HEK293 (cell line): ENCODE data around the gene SECTM1.

ENCODE experiments used
- CTCF ChIA-PET: fragments of 350-600 bp; formaldehyde crosslinking; extraction: SDS; loops from one replicate; lab custom pipeline; 2021; ENCODE audit warnings: antibody characterized with exemption; lab: Yijun Ruan, JAX
- POLR2A ChIA-PET: fragments of 300-600 bp; formaldehyde crosslinking; extraction: SDS; loops from one replicate; lab custom pipeline; 2020; ENCODE audit warnings: antibody characterized with exemption, inconsistent platforms; lab: Yijun Ruan, JAX
- H3K27ac ChIP-seq: fragments of 200-500 bp; sonication (Bioruptor generic); 2 replicates; pipeline ENCODE4 v1.5.1; 2014; ENCODE audit warnings: low read depth, low read length, control low read depth, inconsistent platforms; ENCODE audit errors: extremely low read depth
- H3K36me3 ChIP-seq, 2 experiments: fragments of 200-500 bp in 1 of 2; sonication (Bioruptor generic) in 1 of 2; 1 replicate in 1 of 2; 2 replicates in 1 of 2; pipeline ENCODE4 v1.5.1; 2014 to 2017; ENCODE audit warnings: inconsistent platforms in 2 of 2, low read length in 2 of 2; ENCODE audit not compliant: control insufficient read depth in 2 of 2, insufficient read depth in 1 of 2
- H3K4me1 ChIP-seq: fragments of 200-500 bp; sonication (Bioruptor generic); 2 replicates; pipeline ENCODE4 v1.5.1; 2014; ENCODE audit warnings: mild to moderate bottlenecking, low read length, inconsistent platforms; ENCODE audit not compliant: control insufficient read depth, insufficient read depth
- H3K4me3 ChIP-seq: 2 replicates; pipeline ENCODE4 v1.5.1; 2011; ENCODE audit warnings: low read depth, mild to moderate bottlenecking, control low read depth, low read length, moderate library complexity
- H3K9me3 ChIP-seq: fragments of 200-500 bp; sonication (Bioruptor generic); 2 replicates; pipeline ENCODE4 v1.5.1; 2014; ENCODE audit warnings: low read depth, low read length, inconsistent platforms; ENCODE audit not compliant: control insufficient read depth, insufficient read depth
- BCL11B ChIP-seq: fragments of 450-650 bp; formaldehyde crosslinking; IDR thresholded peaks from 2 replicates; pipeline ENCODE4 v1.5.1; 2016; ENCODE audit warnings: low read depth, missing biosample characterization, missing genetic modification characterization
- GLIS2 ChIP-seq: fragments of 450-650 bp; formaldehyde crosslinking; IDR thresholded peaks from 2 replicates; pipeline ENCODE4 v1.5.1; 2016; ENCODE audit warnings: missing biosample characterization, missing genetic modification characterization
- HOXD13 ChIP-seq: sonication (generic); formaldehyde crosslinking; IDR thresholded peaks from 2 replicates; pipeline ENCODE4 v1.8.0; 2022; ENCODE audit warnings: missing genetic modification reagents, borderline replicate concordance
- INSM2 ChIP-seq: fragments of 450-650 bp; formaldehyde crosslinking; IDR thresholded peaks from 2 replicates; pipeline ENCODE4 v1.5.1; 2016; ENCODE audit warnings: missing biosample characterization, missing genetic modification characterization
- KLF1 ChIP-seq: fragments of 450-650 bp; formaldehyde crosslinking; IDR thresholded peaks from 2 replicates; pipeline ENCODE4 v1.5.1; 2016; ENCODE audit warnings: missing biosample characterization, missing genetic modification characterization
- KLF8 ChIP-seq: fragments of 450-650 bp; formaldehyde crosslinking; IDR thresholded peaks from 2 replicates; pipeline ENCODE4 v1.5.1; 2016; ENCODE audit warnings: missing biosample characterization, missing genetic modification characterization
- OSR2 ChIP-seq: fragments of 450-650 bp; formaldehyde crosslinking; IDR thresholded peaks from 2 replicates; pipeline ENCODE4 v1.5.1; 2016; ENCODE audit warnings: missing biosample characterization, missing genetic modification characterization
- PATZ1 ChIP-seq: fragments of 450-650 bp; formaldehyde crosslinking; IDR thresholded peaks from 2 replicates; pipeline ENCODE4 v1.5.1; 2016; ENCODE audit warnings: missing biosample characterization, missing genetic modification characterization
- PRDM1 ChIP-seq: fragments of 450-650 bp; formaldehyde crosslinking; IDR thresholded peaks from 2 replicates; pipeline ENCODE4; 2016; ENCODE audit warnings: missing biosample characterization, missing genetic modification characterization
- ZFP37 ChIP-seq: fragments of 450-650 bp; formaldehyde crosslinking; IDR thresholded peaks from 2 replicates; pipeline ENCODE4 v1.5.1; 2016; ENCODE audit warnings: missing biosample characterization, missing genetic modification characterization
- ZFP69B ChIP-seq: fragments of 450-650 bp; formaldehyde crosslinking; IDR thresholded peaks from 2 replicates; pipeline ENCODE4 v1.5.1; 2016; ENCODE audit warnings: missing biosample characterization, missing genetic modification characterization
- ZNF112 ChIP-seq: fragments of 450-650 bp; formaldehyde crosslinking; IDR thresholded peaks from 2 replicates; pipeline ENCODE4 v1.5.0; 2017; ENCODE audit warnings: missing biosample characterization, missing genetic modification characterization
- ZNF133 ChIP-seq: fragments of 450-650 bp; formaldehyde crosslinking; IDR thresholded peaks from 2 replicates; pipeline ENCODE4 v1.5.1; 2016; ENCODE audit warnings: missing biosample characterization, missing genetic modification characterization
- ZNF18 ChIP-seq: fragments of 450-650 bp; formaldehyde crosslinking; IDR thresholded peaks from 2 replicates; pipeline ENCODE4 v1.5.1; 2016; ENCODE audit warnings: missing biosample characterization, missing genetic modification characterization
- ZNF184 ChIP-seq: fragments of 450-650 bp; IDR thresholded peaks from 2 replicates; pipeline ENCODE4 v1.5.1; 2018; ENCODE audit warnings: missing biosample characterization, mild to moderate bottlenecking, missing genetic modification characterization
- ZNF214 ChIP-seq: fragments of 450-650 bp; formaldehyde crosslinking; IDR thresholded peaks from 2 replicates; pipeline ENCODE4 v1.5.1; 2017; ENCODE audit warnings: missing biosample characterization, mild to moderate bottlenecking, missing genetic modification characterization, borderline replicate concordance
- ZNF26 ChIP-seq: fragments of 450-650 bp; formaldehyde crosslinking; IDR thresholded peaks from 2 replicates; pipeline ENCODE4 v1.5.1; 2016; ENCODE audit warnings: missing biosample characterization, missing genetic modification characterization
- ZNF416 ChIP-seq: fragments of 450-650 bp; formaldehyde crosslinking; IDR thresholded peaks from 2 replicates; pipeline ENCODE4 v1.5.1; 2016; ENCODE audit warnings: missing biosample characterization, missing genetic modification characterization
- ZNF48 ChIP-seq: fragments of 450-650 bp; formaldehyde crosslinking; IDR thresholded peaks from 2 replicates; pipeline ENCODE4 v1.5.1; 2016; ENCODE audit warnings: missing biosample characterization, missing genetic modification characterization
- ZNF510 ChIP-seq: fragments of 450-650 bp; formaldehyde crosslinking; IDR thresholded peaks from 2 replicates; pipeline ENCODE4 v1.5.1; 2018; ENCODE audit warnings: mild to moderate bottlenecking, missing genetic modification characterization, missing biosample characterization; ENCODE audit not compliant: insufficient replicate concordance
- ZNF529 ChIP-seq: fragments of 450-650 bp; formaldehyde crosslinking; IDR thresholded peaks from 2 replicates; pipeline ENCODE4 v1.5.1; 2017; ENCODE audit warnings: missing genetic modification characterization, missing biosample characterization; ENCODE audit not compliant: insufficient replicate concordance
- ZNF560 ChIP-seq: fragments of 450-650 bp; formaldehyde crosslinking; IDR thresholded peaks from 2 replicates; pipeline ENCODE4 v1.5.1; 2017; ENCODE audit warnings: missing biosample characterization, missing genetic modification characterization, borderline replicate concordance
- ZNF571 ChIP-seq: fragments of 450-650 bp; formaldehyde crosslinking; IDR thresholded peaks from 2 replicates; pipeline ENCODE4 v1.5.0; 2017; ENCODE audit warnings: missing biosample characterization, missing genetic modification characterization
- ZNF596 ChIP-seq: fragments of 450-650 bp; IDR thresholded peaks from 2 replicates; pipeline ENCODE4 v1.5.0; 2018; ENCODE audit warnings: missing biosample characterization, mild to moderate bottlenecking, missing genetic modification characterization, moderate library complexity
- TF ChIP-seq, protein P1 (sequence below): fragments of 450-650 bp; formaldehyde crosslinking; IDR thresholded peaks from 2 replicates; pipeline ENCODE4 v1.5.1; 2017; ENCODE audit warnings: missing biosample characterization, missing genetic modification characterization
- TF ChIP-seq, protein P2 (sequence below): fragments of 450-650 bp; formaldehyde crosslinking; IDR thresholded peaks from 2 replicates; pipeline ENCODE4 v1.5.1; 2016; ENCODE audit warnings: missing biosample characterization, missing genetic modification characterization

Gene SECTM1

DNA sequence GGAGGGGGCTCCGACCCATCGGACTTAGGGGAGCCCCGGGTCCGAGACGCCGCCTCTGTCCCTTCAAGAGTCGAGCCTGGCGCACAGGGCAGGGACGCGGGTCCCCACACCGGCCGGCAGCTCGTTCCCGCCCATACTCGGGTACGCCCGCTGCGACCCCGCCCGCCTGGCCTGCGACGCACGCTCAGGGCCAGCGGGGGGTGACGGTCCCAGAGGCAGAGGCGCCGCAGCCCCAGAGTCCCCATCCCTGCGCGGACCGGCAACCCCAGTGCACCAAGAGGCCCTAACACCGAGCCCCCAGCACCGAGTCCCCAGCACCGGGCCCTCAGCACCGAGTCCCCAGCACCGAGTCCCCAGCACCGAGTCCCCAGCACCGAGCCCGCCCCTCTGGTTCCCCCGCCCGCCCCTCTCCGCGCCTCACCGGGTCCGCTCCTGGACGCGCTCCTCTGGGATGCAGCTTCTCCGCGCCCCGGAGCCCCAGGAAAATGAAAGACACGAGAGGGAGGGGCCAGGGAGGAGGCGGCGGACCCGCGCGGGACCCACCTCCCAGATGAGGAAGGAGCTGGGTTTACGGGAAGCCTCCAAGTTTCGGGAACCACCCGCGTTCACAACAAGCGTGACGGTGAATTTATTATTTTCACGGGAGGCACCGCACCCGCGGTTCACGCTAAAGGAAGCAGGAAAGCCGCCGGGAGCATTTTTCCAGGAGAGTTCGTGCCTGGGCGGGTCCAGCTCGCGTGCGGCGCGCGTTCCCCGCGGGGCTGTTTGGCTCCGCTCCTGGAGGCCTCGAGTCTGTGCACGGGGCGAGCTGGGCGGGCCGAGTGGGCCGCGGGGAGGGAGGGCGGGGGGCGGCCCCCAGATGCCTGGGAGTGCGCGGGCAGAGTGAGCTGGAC, at the start of gene SECTM1:
SECTM1 (minus strand) TSS at position 488 of the 893 bp plus-strand sequence. CDS start 6,526 bp downstream, outside the sequence.
- H3K4me1 ChIP-seq = peaks cover 26% of the 10 kb centered on the region
- TF ChIP-seq OSR2 (0 out of 2 replicates have a peak, but pooled peaks have one; percentile 15), ZFP69B (tag by site-specific recombination) (peak; percentile 88), INSM2 (tag by site-specific recombination) (no peak), KLF1 (tag by site-specific recombination) (peak; percentile 68), ZNF416 (no peak), ZNF560 (tag by site-specific recombination) (no peak), ZNF18 (tag by site-specific recombination) (no peak), ZNF214 (tag by site-specific recombination) (no peak), BCL11B (tag by site-specific recombination) (no peak), ZNF112 (tag by site-specific recombination) (no peak), ZNF133 (no peak), HOXD13 (CRISPR knock-in tag) (no peak), ZNF48 (tag by site-specific recombination) (no peak), ZNF26 (tag by site-specific recombination) (no peak), ZNF571 (tag by site-specific recombination) (no peak), ZNF184 (tag by site-specific recombination) (no peak), ZNF529 (tag by site-specific recombination) (no peak), GLIS2 (0 out of 2 replicates have a peak, but pooled peaks have one; percentile 8), KLF8 (tag by site-specific recombination) (no peak), ZNF510 (no peak), ZFP37 (tag by site-specific recombination) (no peak), PRDM1 (no peak), PATZ1 (0 out of 2 replicates have a peak, but pooled peaks have one; percentile 17), ZNF596 (tag by site-specific recombination) (0 out of 2 replicates have a peak, but pooled peaks have one; percentile 0)
- TF ChIP-seq, protein P1, sequence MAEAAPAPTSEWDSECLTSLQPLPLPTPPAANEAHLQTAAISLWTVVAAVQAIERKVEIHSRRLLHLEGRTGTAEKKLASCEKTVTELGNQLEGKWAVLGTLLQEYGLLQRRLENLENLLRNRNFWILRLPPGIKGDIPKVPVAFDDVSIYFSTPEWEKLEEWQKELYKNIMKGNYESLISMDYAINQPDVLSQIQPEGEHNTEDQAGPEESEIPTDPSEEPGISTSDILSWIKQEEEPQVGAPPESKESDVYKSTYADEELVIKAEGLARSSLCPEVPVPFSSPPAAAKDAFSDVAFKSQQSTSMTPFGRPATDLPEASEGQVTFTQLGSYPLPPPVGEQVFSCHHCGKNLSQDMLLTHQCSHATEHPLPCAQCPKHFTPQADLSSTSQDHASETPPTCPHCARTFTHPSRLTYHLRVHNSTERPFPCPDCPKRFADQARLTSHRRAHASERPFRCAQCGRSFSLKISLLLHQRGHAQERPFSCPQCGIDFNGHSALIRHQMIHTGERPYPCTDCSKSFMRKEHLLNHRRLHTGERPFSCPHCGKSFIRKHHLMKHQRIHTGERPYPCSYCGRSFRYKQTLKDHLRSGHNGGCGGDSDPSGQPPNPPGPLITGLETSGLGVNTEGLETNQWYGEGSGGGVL (tag by site-specific recombination) = no peak
- TF ChIP-seq, protein P2, sequence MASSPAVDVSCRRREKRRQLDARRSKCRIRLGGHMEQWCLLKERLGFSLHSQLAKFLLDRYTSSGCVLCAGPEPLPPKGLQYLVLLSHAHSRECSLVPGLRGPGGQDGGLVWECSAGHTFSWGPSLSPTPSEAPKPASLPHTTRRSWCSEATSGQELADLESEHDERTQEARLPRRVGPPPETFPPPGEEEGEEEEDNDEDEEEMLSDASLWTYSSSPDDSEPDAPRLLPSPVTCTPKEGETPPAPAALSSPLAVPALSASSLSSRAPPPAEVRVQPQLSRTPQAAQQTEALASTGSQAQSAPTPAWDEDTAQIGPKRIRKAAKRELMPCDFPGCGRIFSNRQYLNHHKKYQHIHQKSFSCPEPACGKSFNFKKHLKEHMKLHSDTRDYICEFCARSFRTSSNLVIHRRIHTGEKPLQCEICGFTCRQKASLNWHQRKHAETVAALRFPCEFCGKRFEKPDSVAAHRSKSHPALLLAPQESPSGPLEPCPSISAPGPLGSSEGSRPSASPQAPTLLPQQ (tag by site-specific recombination) = peak; percentile 41; the same call in 1 of the 2 replicates

More for the DNA sequence above, at the start of gene SECTM1:
- CTCF ChIA-PET = interaction anchor here (0.6 to 0.9 kb wide), 5 partner anchors 13 to 136 kb away, joined by 3 to 4 read pairs (median 3); no protein-coding TSS in a partner anchor
- POLR2A ChIA-PET = interaction anchor here (2.0 kb wide), 1 partner anchor 41 kb away, joined by 9 read pairs; no protein-coding TSS in a partner anchor
- no peak within 1 kb of the TSS for H3K4me3 ChIP-seq
- H3K27ac ChIP-seq = no peak within 1 kb of the TSS; the same call in 1 of the 2 replicates
- H3K9me3 ChIP-seq = no peaks in the 10 kb centered on the region
- no peaks in the 10 kb centered on the region for H3K36me3 ChIP-seq
